Thoracic aorta (tissue), 2 donors: ENCODE measurements around the gene TTC7B. TPM values are rescaled to one million over a fixed set of nuclear protein-coding genes. Genes with fewer than 3 reads are reported as not detected.

Experiments
- ATAC-seq: fragments of 150-250 bp; one replicate; pipeline ENCODE4 v1.8.0; 2017; ENCODE audit warnings: low read depth; ENCODE audit not compliant: insufficient number of reproducible peaks, low FRiP score
- DNase-seq: peaks from one replicate; pipeline ENCODE4 v3.0.0-alpha.2; 2020; ENCODE audit warnings: low spot score
- H3K27ac ChIP-seq, 2 donors: fragments of 200-600 bp; sonication (generic); 1 replicate in 1 of 2; 2 replicates in 1 of 2; pipeline ENCODE4 v1.5.1; 2016; ENCODE audit warnings: mild to moderate bottlenecking in 2 of 2, moderate library complexity in 2 of 2
- H3K27me3 ChIP-seq: fragments of 200-600 bp; sonication (generic); replicated peaks from 2 replicates; pipeline ENCODE4 v1.6.0; 2016; ENCODE audit warnings: mild to moderate bottlenecking; ENCODE audit not compliant: insufficient read depth
- H3K36me3 ChIP-seq: fragments of 200-600 bp; sonication (generic); one replicate; pipeline ENCODE4 v1.5.1; 2016
- H3K4me1 ChIP-seq, 2 donors: fragments of 200-600 bp; sonication (generic); 1 replicate in 1 of 2; 2 replicates in 1 of 2; pipeline versions ENCODE4 v1.5.1 to v1.6.0; 2016; ENCODE audit warnings: low read depth in 2 of 2, mild to moderate bottlenecking in 1 of 2; ENCODE audit not compliant: control insufficient read depth in 1 of 2
- H3K4me3 ChIP-seq: fragments of 200-600 bp; sonication (generic); 2 replicates; pipeline ENCODE4 v1.5.1; 2016; ENCODE audit warnings: mild to moderate bottlenecking
- H3K9me3 ChIP-seq: fragments of 200-600 bp; sonication (generic); 2 replicates; pipeline ENCODE4 v1.5.1; 2016
- CTCF ChIP-seq: fragments of 200-600 bp; sonication (generic); IDR thresholded peaks from one replicate; pipeline ENCODE4 v1.5.1; 2019; ENCODE audit warnings: antibody characterized with exemption
- total RNA-seq, 2 donors: library from RNA; depleted of rRNA; stranded (reverse); fragments of >200 nt; gene quantifications; one replicate each; pipeline versions ENCODE4 v1.1.0 to v1.2.3, GENCODE V29; 2016

The TTC7B gene
- total RNA-seq, 2 donors from 2014 or later, result 38.9 to 56.3 TPM

GRCh38 chr14:90545966-90546751 is 270.1 kb downstream of the TTC7B start:
- Histone ChIP-seq H3K4me1 (peaks cover 12 to 32% of the 10 kb centered on the region in 2 donors), H3K4me3 (no peak overlapping the region), H3K36me3 (no peaks in the 10 kb centered on the region), H3K27ac (peak overlapping the region; percentile 68 to 76), H3K27me3 (no peaks in the 10 kb centered on the region), H3K9me3 (no peaks in the 10 kb centered on the region)
- TF ChIP-seq CTCF, result no peak
- peak; percentile 58 for ATAC-seq
- DNase-seq, result peak; percentile 58

DNA sequence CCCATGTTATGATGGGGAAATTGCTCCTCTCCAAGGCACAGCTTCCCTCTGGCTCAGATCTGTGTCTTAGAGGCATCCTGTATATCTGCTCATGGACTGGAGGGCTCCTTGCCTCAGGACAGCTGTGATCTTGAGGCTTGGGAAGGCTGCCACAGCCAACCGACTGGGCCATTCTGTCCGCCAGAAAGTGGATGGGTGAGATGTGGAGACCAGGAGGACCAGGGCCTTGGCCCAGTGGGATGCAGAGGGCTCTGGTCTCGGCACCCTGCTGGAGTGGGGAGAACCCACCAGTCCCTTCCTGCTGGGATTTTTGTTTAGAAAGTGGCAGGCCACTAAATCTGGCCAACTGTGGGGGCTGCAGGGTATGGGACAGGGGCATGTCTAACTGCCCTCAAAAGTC is 270.8 kb downstream of the TTC7B start:
- TF ChIP-seq CTCF, result no peak
- Histone ChIP-seq H3K27me3 (no peaks in the 10 kb centered on the region), H3K27ac (peak overlapping the region; percentile 68 to 76), H3K36me3 (no peaks in the 10 kb centered on the region), H3K4me1 (peaks cover 12 to 26% of the 10 kb centered on the region in 2 donors), H3K4me3 (no peak overlapping the region), H3K9me3 (no peaks in the 10 kb centered on the region)
- ATAC-seq, result no peak
- DNase-seq, result no peak

GRCh38 chr14:90544971-90545370 is 271.3 kb downstream of the TTC7B start:
- peak overlapping the region; percentile 68 to 76 for H3K27ac ChIP-seq
- H3K9me3 ChIP-seq, result no peaks in the 10 kb centered on the region
- TF ChIP-seq CTCF, result no peak
- no peaks in the 10 kb centered on the region for H3K27me3 ChIP-seq
- H3K4me1 ChIP-seq, result peaks cover 12 to 26% of the 10 kb centered on the region in 2 donors
- H3K36me3 ChIP-seq, result peaks cover under 1% of the 10 kb centered on the region
- no peak overlapping the region for H3K4me3 ChIP-seq
- DNase-seq, result no peak
- ATAC-seq, result no peak

DNA sequence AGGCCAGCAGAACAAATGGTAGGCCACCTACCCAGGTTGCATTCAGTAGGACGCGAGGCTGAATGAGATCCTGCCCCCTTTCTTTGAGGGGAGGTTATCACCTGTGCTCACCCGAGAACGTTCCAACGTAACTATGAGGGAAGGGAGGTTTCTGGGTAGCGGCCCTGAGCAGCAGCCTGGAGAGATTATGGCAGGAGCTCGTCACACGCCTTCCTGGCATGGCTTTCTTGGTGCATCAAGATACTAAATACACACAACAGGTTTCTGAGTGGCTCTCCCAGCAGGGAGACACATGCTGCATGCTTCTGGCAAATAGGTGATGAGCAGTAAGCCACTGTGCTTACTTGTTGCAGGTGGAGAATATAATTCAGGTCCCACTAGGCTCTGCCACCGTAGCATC is 271.7 kb downstream of the TTC7B start:
- H3K27me3 ChIP-seq, result no peaks in the 10 kb centered on the region
- H3K4me3 ChIP-seq, result no peak overlapping the region
- ATAC-seq, result no peak
- no peak for DNase-seq
- peak overlapping the region in 1 of 2 donors; percentile 68 for H3K27ac ChIP-seq
- no peak for TF ChIP-seq CTCF
- H3K9me3 ChIP-seq, result no peaks in the 10 kb centered on the region
- peaks cover 12 to 26% of the 10 kb centered on the region in 2 donors for H3K4me1 ChIP-seq
- peaks cover 5% of the 10 kb centered on the region for H3K36me3 ChIP-seq

DNA sequence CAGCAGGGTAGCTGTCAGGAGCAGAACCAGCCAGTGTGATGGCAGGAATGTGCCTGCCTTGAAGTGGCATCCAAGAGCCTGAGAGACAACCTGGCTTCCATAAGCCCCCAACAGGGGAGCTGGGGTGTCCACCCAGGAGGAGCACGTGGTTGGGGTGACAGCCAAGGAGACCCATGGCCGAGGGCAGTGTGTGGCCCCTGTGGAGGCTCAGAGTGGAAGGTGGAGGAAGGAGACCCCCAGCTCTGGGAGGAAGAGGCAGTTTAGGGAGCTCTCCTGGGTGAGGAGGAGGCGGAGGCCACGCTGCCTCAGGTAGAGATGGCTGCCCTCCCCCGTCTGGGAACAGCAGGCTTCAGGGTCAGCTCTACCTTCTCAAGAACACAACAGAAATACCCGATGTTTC is 272.4 kb downstream of the TTC7B start:
- ATAC-seq (no peak), DNase-seq (no peak)
- Histone ChIP-seq H3K4me3 (no peak overlapping the region), H3K27me3 (no peaks in the 10 kb centered on the region), H3K9me3 (no peaks in the 10 kb centered on the region), H3K4me1 (peaks cover 12 to 26% of the 10 kb centered on the region in 2 donors), H3K36me3 (peaks cover 8% of the 10 kb centered on the region), H3K27ac (no peak overlapping the region)
- TF ChIP-seq CTCF, result no peak
